NCI-H1092 treated with DMSO at 0.1 percent for 48 hours (cell line): ENCODE data around the gene PFKP.

Source experiments
- DNase-seq: peaks from one replicate; lab custom pipeline; 2025; lab: John Stamatoyannopoulos, UW

PFKP gene

GRCh38 chr10:3116508-3117100 lies 49.3 kb downstream of the PFKP start:
- no peak for DNase-seq

DNA sequence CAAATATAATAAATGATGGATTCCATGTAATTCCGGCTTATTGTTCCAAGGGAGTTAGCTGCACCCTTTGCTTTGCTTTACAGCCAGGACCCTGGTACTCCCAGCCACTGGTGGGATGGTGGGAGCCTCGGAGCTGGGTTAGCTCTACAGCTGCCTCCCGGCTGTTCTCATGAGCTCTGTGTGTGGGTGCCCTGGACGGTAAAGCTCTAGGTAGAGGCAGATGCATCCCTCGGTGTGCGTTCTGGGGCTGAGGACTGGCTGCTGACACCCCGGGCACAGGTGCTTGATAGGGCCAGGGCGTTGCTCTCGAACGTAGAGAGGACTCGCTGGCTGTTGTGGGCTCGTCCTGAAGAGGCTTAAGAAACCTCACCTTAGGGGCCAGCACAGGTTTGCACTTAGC lies 50.1 kb downstream of the PFKP start:
- DNase-seq: no peak

- no peak for DNase-seq
These were observed 51.3 kb downstream of the PFKP start for GRCh38 chr10:3118641-3119091.

DNA sequence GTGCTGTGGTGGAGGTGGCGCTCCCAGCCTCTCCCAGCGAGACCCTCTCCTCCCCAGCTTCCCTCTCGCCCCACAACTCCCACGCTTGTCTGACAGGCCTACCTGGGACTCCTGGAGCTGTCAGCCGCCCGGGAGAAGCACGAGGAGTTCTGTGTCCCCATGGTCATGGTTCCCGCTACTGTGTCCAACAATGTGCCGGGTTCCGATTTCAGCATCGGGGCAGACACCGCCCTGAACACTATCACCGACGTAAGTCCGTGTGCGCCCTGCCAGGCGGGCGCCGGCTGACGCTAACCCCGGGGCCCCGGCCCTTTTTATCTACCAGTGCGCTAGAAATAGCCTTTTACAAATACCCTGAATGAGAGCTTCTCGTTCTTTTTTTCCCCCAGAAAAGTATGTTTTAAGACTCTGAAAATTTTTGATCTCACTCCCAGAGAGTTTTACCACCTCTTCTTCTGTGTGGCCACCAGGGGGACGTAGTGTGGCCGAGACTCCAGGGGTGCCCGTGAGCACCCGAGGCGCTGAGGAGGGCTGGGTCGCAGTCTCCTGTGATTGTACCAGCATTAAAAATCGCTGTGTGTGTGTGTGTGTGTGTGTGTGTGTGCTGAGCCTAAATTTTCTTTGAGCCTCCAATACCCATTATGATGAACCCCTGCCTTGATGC lies 52.6 kb downstream of the PFKP start:
- DNase-seq: no peak

DNA sequence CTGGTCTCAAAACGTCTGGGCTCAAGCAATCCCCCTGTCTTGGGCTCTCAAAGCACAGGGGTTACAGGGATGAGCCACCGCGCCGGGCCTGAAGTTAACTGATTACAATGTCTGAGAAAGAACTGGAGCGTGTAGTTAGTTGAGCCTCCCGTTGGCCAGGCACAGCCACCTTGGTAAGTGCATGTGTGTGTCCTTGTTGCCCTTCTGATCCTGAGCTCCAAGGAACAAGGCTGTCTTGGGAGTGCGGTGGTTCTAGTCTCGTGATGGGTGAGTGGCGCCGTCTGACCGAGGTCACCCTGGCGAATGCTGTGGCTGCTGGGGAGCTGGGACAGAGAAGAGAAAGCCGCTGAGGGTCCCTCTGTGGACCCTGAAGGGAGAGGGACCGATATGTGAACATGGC lies 54.7 kb downstream of the PFKP start:
- DNase-seq: no peak

DNA sequence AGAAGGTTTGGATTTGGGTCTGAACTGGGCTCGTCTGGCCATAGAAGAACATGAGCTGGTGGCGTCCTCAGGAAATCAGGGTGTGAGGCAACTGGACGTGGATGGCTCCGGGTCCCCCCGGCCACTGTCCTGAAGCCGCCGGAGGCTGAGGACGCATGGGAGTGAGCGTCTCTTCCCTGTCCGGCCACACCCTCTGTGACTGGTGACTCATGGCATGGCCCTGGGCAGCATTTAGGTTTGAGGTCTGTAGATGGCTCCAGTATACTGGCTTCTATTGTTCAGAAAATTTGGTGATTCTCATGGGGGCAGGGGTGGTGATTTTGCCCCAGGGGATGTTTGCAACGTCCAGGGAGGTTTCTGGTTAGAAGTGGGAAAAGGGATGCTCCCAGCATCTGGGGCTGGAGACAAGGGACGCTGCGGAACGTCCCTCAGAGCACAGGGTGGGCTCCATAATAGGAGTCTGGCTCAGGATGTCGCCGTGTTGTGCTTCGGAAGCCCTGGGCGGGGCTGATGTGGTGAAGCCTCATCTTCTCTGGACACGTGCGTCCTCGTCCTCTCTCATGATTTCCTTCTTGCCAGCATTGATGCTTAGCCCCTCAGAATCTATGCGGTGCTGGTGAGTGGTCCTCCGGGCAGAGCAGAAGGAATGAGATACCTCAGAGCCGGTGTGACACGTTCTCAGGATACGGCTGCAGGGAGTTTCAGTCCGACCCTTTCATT lies 55.3 kb downstream of the PFKP start:
- DNase-seq: no peak

DNA sequence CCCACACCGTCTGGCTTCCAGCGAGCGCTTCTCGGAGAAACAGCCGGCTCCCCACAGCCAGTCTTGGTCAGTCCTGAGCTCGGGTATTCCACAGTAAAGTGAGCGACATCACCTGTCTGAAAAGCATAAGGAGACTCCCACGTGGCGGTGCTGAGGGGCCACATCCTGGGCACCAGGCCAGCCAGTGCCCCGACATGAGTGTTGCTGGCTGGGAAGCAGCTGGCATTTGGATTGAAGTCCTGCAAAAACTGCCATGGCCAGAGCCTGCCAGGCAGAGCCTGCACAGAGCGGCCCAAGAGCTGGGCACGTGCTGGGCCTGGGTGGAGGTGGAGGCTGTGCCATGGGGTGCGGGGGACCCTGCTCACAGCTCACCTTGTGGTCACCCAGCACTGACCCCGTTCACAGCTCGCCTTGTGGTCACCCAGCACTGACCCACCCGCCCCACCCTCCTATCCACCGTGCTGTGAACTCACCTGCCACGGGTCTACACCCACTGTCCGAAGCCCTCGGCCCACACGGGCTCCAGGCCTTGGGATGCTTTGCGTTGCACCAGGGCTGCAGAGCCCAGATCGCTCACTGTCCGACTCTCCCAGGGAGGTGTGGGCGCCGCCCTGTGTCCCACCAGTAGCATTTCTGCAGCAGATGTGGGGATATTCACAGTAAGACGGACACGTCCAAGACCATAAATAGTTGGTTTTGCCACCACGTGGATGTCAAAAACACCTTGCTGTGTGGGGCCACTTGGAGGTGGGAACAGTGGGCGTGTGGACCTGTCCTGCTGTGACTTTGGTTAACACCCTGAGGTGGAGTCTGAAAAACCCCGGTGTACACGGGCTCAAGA lies 56.4 kb downstream of the PFKP start:
- peak; percentile 33 for DNase-seq

DNA sequence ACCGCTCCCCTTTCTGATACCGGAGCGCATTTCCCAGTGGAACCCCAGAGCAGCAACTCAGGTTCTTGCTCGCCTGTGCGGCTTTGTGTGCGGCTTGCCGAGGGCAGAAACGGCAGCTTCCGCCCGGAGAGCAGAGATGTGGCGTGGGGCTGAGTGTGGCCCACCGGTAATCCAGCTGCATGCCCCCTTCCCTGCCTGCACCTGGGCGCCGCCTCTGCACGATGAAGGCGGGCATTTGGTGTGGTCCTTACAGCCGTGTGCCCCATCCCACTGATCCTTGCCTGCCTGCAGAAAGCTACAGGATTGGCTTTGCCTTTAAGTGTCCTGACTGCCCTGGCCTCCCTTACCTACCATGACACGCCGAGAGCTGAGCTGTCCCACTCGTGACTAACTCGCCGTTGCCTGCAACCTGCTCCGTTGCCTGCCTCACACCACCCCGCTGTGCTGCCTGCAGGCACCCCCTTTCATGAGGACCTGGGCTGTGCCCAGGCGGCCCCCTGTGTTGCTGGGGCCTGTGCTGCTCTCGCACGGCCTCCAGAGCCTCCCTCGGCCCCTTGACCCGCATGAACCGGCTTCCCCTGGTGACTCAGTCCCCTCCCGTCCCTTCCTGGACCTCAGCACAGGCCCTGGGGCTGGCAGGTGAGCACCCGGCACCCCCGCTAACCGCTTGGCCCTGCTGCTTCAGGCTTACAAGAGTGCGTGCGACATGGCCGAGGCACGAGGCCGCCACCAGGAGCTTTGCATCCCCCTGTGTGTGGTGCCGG lies 57.2 kb downstream of the PFKP start:
- no peak for DNase-seq

DNA sequence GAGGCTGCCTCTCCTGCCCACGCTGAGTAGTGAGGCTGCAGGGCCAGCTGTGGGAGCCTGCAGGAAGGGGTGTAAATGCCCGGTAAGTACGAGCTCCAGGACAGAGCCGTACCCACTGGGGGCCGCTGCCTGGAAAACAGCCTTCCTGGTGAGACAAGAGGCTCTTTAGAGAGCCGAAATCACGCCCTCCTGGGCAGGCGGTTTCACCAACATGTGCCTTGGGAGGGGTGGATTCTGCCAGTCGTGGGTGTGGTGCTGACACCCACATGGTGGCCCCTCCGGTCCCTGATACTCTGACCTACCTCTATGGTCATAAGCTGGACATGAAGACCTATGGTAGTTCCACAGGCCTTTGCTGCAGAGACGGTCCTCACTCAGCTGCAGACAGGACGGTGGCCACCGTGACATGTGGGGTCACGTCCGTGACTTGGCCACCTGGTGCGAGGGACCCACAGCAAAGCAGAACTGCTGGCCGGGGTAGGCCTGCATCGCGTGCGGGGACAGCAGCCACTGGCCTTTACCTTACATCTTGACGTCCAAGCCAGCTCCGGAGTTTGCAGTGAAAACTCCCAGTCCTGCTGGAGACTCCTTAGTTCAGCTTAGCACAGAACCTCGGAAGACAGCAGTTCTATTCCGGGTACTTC lies 58.3 kb downstream of the PFKP start:
- DNase-seq: no peak

GRCh38 chr10:3126249-3126648 lies 58.9 kb downstream of the PFKP start:
- DNase-seq: peak; percentile 19

DNA sequence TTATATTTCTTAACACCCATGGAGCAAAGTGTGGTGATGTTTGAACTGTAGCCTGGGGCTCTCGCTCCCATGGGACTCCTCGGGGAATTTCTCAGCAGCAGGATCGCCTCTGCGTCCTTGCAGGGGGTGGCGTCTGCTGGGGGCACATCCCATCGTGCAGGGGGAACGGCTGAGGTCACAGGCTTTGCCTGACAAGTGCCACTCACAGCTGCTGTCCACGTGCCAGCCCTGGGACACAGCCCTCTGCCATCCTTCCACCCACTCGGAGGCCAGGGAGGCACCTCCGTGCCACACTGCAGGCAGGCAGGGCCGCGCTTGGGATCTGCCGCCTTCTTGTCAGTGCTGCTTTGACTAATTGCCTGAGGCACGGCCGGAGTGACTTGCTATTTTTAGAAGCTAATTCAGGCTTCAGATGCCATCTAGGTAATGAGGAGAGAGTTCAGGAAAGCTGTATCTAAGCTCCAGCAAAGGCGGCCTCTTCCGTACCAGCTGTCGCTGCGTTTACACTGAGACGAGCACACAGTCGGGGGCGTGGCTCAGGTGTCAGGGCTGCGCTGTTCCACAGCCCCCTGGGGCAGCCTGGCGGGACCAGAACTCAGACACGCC lies 59.5 kb downstream of the PFKP start:
- DNase-seq: peak; percentile 92

- no peak for DNase-seq
These were observed 60.6 kb downstream of the PFKP start for GRCh38 chr10:3127921-3128320.

DNA sequence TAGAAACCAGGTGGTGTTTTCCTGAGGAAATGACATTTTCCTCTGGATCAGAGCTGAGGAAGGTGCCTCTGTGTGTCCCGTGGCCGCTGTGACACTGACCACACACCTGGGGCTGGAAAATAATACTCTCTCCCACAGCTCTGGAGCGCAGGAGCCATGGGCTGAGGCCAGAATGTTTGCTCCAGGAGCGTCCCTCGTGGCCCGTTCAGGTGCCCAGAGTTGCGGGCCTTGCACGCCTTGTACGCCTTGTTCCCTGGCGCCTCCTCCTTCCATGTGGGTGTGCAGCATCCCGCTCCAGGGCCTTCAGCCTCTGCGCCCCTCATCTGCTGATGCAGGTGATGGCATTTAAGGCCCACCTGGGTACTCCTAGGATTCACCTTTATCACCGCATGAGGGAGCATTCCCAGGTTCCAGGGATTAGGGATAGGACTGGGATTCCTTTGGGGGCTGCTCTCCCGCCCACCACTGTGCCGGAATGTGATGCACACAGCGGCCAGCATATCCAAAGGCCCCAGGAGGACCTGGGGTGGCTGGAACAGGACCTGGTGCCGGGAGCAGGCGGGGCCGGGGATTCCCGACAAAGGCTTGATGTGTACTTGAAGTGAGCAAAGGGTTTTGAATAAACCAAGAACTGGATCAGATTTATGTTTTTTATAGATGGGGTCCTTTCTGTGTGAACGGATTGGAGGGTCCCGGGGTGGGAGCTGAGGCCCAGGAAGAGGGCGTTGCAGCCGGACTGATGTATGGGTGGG lies 61.2 kb downstream of the PFKP start:
- DNase-seq: no peak

DNA sequence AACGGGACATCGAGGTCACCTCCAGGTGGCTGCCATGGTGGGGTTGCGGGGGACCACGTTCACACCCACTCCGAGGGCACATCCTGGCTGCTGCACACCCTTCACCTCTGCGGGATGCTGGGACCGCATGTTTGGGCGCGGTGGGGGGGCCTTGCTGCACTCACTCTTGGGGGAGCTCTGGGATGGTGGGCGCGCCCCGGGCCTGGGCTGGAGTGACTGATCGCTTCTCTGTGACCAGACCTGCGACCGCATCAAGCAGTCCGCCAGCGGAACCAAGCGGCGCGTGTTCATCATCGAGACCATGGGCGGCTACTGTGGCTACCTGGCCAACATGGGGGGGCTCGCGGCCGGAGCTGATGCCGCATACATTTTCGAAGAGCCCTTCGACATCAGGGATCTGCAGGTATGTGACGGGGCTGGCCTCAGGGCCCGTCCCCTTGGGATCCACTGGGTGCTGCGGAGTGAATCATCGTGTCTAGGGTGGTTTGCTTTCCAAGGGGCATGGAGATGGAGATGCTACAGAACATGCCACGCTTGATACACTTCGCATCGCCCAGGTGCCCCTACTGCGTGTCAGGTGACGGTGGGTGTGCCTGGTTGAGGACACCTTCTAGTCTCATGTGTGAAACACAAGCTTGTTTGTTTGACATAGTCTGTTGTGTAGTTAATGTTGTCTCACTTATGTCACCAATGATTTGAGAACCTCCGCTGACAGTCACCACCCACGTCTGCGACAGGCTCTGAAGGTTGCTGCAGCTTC lies 62.4 kb downstream of the PFKP start:
- no peak for DNase-seq

- DNase-seq: peak; percentile 51
These were observed 63.8 kb downstream of the PFKP start for GRCh38 chr10:3131098-3131497.

- DNase-seq: no peak
These were observed 65.0 kb downstream of the PFKP start for GRCh38 chr10:3132036-3133025.

DNA sequence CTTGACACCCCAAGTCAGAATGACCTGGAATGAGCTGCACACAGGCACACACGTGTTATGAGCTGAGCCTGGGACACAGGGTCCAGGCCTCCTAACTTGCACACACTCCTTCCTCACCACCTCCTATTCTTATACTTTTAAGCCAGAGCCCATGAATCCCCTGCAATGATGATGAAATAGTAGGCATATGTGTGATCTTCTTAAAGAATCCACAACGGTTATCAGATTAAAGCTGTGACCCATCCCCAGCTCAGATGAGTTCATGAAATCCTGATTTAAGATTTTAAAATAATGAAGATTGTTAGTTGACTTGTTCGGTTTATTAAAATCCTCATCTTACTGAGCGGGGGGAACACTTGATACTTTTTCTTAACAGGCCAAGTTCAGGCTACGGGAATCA lies 66.6 kb downstream of the PFKP start:
- DNase-seq: no peak

- DNase-seq: no peak
These were observed 67.7 kb downstream of the PFKP start for GRCh38 chr10:3135006-3135405.
